B cell (primary cell): ENCODE data around the gene ZNF580.

ENCODE experiments used
- CTCF ChIP-seq: fragments of 200-600 bp; IDR thresholded peaks from one replicate; pipeline ENCODE4 v1.8.0; 2022; ENCODE audit warnings: antibody characterized with exemption, mild to moderate bottlenecking
- EZH2 ChIP-seq: IDR thresholded peaks from 2 replicates; pipeline ENCODE4 v1.6.1; 2012; ENCODE audit warnings: borderline replicate concordance, low read depth, mild to moderate bottlenecking, moderate library complexity, low read length; ENCODE audit not compliant: insufficient read depth, poor library complexity, severe bottlenecking

GRCh38 chr19:55658846-55659459 is 18.2 kb downstream of the ZNF580 start:
- TF ChIP-seq CTCF (no peak), EZH2 (no peak)
